Measurements from ENCODE around the gene JADE3.

JADE3 gene

DNA sequence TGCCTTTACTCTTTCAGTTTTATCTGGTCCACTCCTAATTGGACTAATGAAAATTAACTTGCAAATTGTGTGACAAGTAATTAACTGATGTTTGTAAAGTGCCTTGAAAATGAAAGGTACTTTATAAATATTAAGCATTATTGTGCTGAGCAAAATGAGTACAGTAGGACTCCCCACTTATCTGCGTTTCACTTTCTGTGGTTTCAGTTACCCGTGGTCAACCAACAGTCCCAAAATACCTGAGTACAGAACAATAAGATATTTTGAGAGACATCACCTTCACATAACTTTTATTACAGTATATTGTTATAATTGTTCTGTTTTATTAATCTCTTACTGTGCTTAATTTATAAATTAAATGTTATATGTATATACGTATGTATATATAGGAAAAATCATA lies 27.4 kb upstream of the JADE3 start:
- no peak overlapping the region for H3K27ac ChIP-seq (ENCODE audit: low read length)
- H3K4me3 ChIP-seq (ENCODE audit: low read depth in 1 of 2, low read length in 2 of 2): no peak overlapping the region
- no peak overlapping the region for H3K4me2 ChIP-seq (ENCODE audit: insufficient read depth, low read length)
- H3K36me3 ChIP-seq (ENCODE audit: insufficient read depth, low read length): peaks cover 6% of the 10 kb centered on the region; the same call in 1 of the 2 replicates
- H3K9me3 ChIP-seq (ENCODE audit: insufficient read depth, low read length, severe bottlenecking): no peaks in the 10 kb centered on the region
- TF ChIP-seq, protein P1, sequence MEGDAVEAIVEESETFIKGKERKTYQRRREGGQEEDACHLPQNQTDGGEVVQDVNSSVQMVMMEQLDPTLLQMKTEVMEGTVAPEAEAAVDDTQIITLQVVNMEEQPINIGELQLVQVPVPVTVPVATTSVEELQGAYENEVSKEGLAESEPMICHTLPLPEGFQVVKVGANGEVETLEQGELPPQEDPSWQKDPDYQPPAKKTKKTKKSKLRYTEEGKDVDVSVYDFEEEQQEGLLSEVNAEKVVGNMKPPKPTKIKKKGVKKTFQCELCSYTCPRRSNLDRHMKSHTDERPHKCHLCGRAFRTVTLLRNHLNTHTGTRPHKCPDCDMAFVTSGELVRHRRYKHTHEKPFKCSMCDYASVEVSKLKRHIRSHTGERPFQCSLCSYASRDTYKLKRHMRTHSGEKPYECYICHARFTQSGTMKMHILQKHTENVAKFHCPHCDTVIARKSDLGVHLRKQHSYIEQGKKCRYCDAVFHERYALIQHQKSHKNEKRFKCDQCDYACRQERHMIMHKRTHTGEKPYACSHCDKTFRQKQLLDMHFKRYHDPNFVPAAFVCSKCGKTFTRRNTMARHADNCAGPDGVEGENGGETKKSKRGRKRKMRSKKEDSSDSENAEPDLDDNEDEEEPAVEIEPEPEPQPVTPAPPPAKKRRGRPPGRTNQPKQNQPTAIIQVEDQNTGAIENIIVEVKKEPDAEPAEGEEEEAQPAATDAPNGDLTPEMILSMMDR (IDR thresholded peaks at IDR 0.05; ENCODE audit: borderline replicate concordance, extremely low read depth, low read length, poor library complexity, severe bottlenecking): no peak
- TF ChIP-seq EZH2 (IDR thresholded peaks at IDR 0.05; ENCODE audit: borderline replicate concordance, low read depth, low read length, severe bottlenecking): no peak
- ATAC-seq (ENCODE audit: insufficient read depth, low read depth) (no peak), DNase-seq (no peak)
- H3K79me2 ChIP-seq (ENCODE audit: insufficient read depth, low read length): no peaks in the 10 kb centered on the region
- H3K4me1 ChIP-seq (ENCODE audit: insufficient read depth, low read length): no peaks in the 10 kb centered on the region
- no peak overlapping the region for H2AFZ ChIP-seq (ENCODE audit: low read depth, low read length)
- H4K20me1 ChIP-seq (ENCODE audit: insufficient read depth, low read length): no peaks in the 10 kb centered on the region
- no peak overlapping the region for H3K9ac ChIP-seq (ENCODE audit: low read depth, low read length)
- no peaks in the 10 kb centered on the region for H3K27me3 ChIP-seq (ENCODE audit: insufficient read depth, low read length, poor library complexity)

DNA sequence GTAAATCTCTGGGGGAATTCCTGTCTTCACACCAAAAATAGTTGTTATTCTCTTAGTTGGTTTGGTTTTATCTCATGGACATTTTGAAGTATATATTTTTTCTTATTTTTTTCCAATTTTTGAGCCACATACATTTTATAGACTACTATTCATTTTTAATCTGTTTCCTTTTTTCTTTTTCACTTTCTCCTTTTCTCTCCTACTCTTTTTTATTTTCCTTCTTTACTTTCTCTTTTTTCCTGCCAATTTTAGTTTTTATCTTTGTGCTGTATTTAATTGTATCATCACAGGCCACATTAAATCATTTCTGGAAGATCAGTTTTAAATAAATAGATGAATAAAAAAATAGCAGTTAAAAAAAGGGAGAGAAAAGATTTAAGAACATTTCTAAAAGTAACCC lies 14.0 kb upstream of the JADE3 start:
- Histone ChIP-seq H3K4me2 (ENCODE audit: insufficient read depth, low read length) (no peak overlapping the region), H3K27ac (ENCODE audit: low read length) (no peak overlapping the region), H3K27me3 (ENCODE audit: insufficient read depth, low read length, poor library complexity) (no peaks in the 10 kb centered on the region), H3K9me3 (ENCODE audit: insufficient read depth, low read length, severe bottlenecking) (no peaks in the 10 kb centered on the region), H3K4me1 (ENCODE audit: insufficient read depth, low read length) (no peaks in the 10 kb centered on the region), H3K79me2 (ENCODE audit: insufficient read depth, low read length) (no peaks in the 10 kb centered on the region), H3K4me3 (ENCODE audit: low read depth in 1 of 2, low read length in 2 of 2) (no peak overlapping the region), H2AFZ (ENCODE audit: low read depth, low read length) (no peak overlapping the region), H3K36me3 (ENCODE audit: insufficient read depth, low read length) (no peaks in the 10 kb centered on the region), H3K9ac (ENCODE audit: low read depth, low read length) (no peak overlapping the region), H4K20me1 (ENCODE audit: insufficient read depth, low read length) (no peaks in the 10 kb centered on the region)
- DNase-seq: no peak
- TF ChIP-seq, protein P1 (IDR thresholded peaks at IDR 0.05; ENCODE audit: borderline replicate concordance, extremely low read depth, low read length, poor library complexity, severe bottlenecking): no peak
- TF ChIP-seq EZH2 (IDR thresholded peaks at IDR 0.05; ENCODE audit: borderline replicate concordance, low read depth, low read length, severe bottlenecking): no peak
- no peak for ATAC-seq (ENCODE audit: insufficient read depth, low read depth)

DNA sequence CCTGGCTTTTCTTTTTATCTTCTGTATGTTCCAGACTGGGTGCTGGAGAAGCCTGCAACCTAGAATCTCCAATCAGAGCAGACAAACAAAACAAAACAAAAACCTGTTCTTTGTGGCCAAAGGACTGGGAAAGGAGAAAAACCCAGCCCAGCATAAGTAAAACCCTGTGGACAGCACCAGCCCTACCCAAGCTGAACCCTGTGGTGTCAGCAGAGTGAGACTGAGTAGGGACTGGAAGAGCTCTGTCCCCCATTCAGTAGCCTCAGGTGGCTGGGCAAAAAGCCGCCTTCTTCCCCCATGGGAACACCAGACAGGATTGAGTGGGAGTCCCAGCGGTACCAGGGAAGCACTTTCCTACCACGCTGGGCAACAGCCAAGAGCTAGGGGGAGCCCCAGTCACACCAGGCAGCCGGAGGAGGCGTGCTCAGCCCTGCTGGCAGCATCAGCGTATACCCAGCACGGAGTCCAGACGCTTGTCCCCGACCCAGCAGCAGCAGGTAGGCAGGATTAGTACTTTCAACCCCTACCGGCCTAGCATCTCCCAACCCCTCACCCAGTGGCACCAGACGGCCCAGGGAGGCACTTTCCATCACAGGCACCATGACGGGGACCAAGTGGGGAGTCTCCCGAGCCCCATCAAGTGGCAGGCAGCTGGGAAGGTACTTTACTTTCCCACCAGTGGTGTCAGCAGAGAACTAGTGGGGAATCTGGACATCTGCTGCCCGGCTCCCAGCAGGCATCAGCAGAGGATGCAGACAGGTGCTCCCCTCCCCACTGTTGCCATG lies 8.6 kb upstream of the JADE3 start:
- Histone ChIP-seq H3K9ac (ENCODE audit: low read depth, low read length) (peak overlapping the region; percentile 23; the same call in 1 of the 2 replicates), H3K79me2 (ENCODE audit: insufficient read depth, low read length) (no peaks in the 10 kb centered on the region), H3K4me3 (ENCODE audit: low read depth in 1 of 2, low read length in 2 of 2) (peak overlapping the region in 1 of 2 experiments; percentile 66; a peak in 2 of 4 replicates), H3K27ac (ENCODE audit: low read length) (no peak overlapping the region), H3K27me3 (ENCODE audit: insufficient read depth, low read length, poor library complexity) (no peaks in the 10 kb centered on the region), H4K20me1 (ENCODE audit: insufficient read depth, low read length) (no peaks in the 10 kb centered on the region), H3K36me3 (ENCODE audit: insufficient read depth, low read length) (no peaks in the 10 kb centered on the region), H2AFZ (ENCODE audit: low read depth, low read length) (peak overlapping the region; percentile 82), H3K4me1 (ENCODE audit: insufficient read depth, low read length) (peaks cover 12% of the 10 kb centered on the region), H3K9me3 (ENCODE audit: insufficient read depth, low read length, severe bottlenecking) (no peaks in the 10 kb centered on the region), H3K4me2 (ENCODE audit: insufficient read depth, low read length) (peak overlapping the region; percentile 98)
- DNase-seq (peak; percentile 71), ATAC-seq (ENCODE audit: insufficient read depth, low read depth) (peak; percentile 100)
- TF ChIP-seq EZH2 (IDR thresholded peaks at IDR 0.05; ENCODE audit: borderline replicate concordance, low read depth, low read length, severe bottlenecking): no peak
- TF ChIP-seq, protein P1 (IDR thresholded peaks at IDR 0.05; ENCODE audit: borderline replicate concordance, extremely low read depth, low read length, poor library complexity, severe bottlenecking): peak; percentile 77

Data from DND-41 (cell line).